RWPE1 (cell line): ENCODE results near the gene AGMO.

ENCODE experiments used
- CTCF ChIA-PET: fragments of 350-600 bp; sonication (Branson Sonifier 250); formaldehyde crosslinking; extraction: SDS; loops from one replicate; lab custom pipeline; 2021; lab: Yijun Ruan, JAX
- POLR2A ChIA-PET: fragments of 400-600 bp; formaldehyde crosslinking; extraction: SDS; loops from one replicate; lab custom pipeline; 2020; ENCODE audit warnings: antibody characterized with exemption; ENCODE audit not compliant: low non-redundant PET; lab: Yijun Ruan, JAX
- DNase-seq: peaks from one replicate; pipeline ENCODE4 v3.0.0; 2012; ENCODE audit warnings: low spot score
- H3K27ac ChIP-seq: fragments of 450-650 bp; 2 replicates; pipeline ENCODE4 v1.5.1; 2017
- TF ChIP-seq, protein P1 (sequence below): fragments of 450-650 bp; conservative IDR thresholded peaks from 2 replicates; pipeline ENCODE4 v1.5.1; 2017; ENCODE audit warnings: low read depth, mild to moderate bottlenecking

AGMO gene

DNA sequence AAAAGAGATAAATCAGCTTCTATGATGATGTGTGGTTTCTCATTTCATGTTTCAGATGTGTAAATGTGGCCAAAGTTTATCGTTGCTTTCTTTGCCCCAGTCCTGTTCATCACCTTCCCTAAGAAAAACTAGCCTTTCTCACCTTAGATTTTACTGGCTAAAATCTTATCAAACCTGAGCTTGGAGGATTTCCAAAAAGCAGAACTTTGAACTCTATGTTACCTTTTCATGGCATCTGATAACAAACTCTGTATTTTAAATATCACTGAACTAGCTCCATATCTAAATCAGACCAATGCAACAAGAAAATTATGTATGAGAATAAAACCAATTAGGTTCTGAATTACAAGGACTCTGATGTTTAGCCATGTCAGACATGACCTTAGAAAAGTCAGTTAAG, 335.8 kb downstream of the AGMO start:
- CTCF ChIA-PET: no interaction called here

DNA sequence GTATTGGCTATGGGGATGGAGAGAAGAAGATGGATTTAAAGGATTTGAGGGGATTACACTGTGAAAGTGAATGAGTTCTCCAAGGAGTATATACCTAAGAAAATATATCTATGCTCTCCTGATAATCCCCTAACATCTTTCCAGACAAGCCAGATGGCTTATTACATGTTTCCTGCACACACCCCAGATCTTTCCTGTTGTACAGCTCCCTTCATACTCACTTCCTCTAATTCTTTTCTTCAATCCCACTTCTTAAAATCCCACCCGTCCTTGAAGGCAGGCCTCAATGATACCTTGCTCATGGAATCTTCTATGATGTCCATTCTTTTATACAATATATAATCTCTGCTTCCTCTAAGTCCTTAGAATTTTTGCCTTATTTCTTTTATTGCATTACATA, 342.1 kb downstream of the AGMO start:
- POLR2A ChIA-PET: no interaction called here
- TF ChIP-seq, protein P1, sequence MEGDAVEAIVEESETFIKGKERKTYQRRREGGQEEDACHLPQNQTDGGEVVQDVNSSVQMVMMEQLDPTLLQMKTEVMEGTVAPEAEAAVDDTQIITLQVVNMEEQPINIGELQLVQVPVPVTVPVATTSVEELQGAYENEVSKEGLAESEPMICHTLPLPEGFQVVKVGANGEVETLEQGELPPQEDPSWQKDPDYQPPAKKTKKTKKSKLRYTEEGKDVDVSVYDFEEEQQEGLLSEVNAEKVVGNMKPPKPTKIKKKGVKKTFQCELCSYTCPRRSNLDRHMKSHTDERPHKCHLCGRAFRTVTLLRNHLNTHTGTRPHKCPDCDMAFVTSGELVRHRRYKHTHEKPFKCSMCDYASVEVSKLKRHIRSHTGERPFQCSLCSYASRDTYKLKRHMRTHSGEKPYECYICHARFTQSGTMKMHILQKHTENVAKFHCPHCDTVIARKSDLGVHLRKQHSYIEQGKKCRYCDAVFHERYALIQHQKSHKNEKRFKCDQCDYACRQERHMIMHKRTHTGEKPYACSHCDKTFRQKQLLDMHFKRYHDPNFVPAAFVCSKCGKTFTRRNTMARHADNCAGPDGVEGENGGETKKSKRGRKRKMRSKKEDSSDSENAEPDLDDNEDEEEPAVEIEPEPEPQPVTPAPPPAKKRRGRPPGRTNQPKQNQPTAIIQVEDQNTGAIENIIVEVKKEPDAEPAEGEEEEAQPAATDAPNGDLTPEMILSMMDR: no peak
- H3K27ac ChIP-seq: no peak overlapping the region
- CTCF ChIA-PET: no interaction called here
- DNase-seq: no peak

More for the DNA sequence above, 335.8 kb downstream of the AGMO start:
- POLR2A ChIA-PET: no interaction called here
- DNase-seq: no peak
- TF ChIP-seq, protein P1: no peak
- H3K27ac ChIP-seq: no peak overlapping the region

DNA sequence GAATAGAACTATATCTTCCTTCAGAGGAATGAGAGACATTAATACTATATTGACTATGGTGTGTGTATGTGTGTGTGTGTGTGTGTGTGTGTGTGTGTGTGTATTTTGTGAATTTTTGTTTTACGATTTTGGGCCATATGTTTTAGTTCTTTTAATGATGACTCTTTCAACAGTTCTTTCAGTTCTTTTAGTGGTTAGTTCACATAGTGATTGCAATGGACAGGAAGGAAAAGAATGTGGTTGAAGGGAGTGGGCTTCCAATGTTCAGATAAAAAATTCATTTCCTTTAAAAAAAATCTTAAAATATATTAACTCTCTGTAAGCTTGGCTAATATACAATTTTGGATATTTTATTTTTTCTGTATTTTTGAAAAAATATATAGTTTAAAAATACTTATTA, 343.6 kb downstream of the AGMO start:
- ChIA-PET POLR2A (no interaction called here), CTCF (no interaction called here)
- no peak for DNase-seq
- no peak overlapping the region for H3K27ac ChIP-seq
- TF ChIP-seq, protein P1: no peak

DNA sequence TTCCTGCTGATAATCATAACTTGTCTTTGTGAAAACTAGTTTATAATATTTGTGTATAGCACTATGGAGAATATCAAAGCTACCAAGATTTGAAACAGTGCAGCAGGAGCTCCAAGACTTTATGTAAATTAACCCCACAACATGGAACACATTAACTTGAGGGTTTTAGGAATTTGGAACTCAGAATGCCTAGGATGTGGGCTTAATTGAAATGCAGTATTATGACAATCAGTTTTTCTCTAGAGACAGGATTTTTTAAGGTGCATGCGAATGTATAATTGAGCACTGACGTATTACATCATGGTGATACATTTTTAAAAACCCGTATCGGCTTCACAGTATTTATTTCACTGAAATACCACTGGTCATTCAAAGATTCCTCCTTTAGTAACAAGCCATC, 346.2 kb downstream of the AGMO start:
- no peak for DNase-seq
- ChIA-PET CTCF (no interaction called here), POLR2A (no interaction called here)
- TF ChIP-seq, protein P1: no peak
- no peak overlapping the region for H3K27ac ChIP-seq

DNA sequence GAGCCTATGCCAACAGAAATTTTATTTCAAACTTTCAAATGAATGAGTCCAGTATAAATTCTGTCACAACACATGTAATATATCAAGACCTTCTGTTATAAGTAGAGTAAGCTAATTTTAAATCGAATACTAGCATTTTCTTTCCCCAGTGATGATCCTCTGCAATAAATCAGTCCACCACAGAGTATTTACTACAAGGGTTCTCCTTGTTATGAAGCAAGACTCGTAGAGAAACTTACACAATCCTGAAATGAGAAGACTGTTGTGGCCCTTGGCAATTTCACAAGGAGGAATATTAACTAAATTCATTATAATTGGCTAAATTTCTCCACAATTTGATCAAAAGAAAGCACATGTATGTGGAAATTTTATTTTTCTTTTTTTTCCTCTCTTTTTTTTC, 346.8 kb downstream of the AGMO start:
- TF ChIP-seq, protein P1: no peak
- no peak for DNase-seq
- ChIA-PET CTCF (no interaction called here), POLR2A (no interaction called here)
- no peak overlapping the region for H3K27ac ChIP-seq

DNA sequence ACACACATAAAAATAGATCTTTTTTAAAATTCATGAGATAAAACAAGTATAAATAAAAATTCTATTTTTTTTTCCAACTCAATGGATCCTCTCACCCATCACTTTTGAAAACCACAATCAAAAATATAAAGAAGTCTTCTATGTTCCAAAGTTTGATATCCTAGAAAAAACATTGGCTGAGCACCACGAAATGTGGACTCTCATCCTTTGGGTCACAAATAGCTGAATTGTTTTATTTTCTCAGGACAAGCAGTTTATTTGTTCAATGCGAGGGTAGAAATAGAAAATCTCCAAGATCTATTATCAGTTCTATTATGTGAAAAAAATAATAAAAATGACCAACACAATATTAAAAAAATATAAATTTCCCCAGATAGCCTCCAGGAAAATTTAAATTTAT, 348.7 kb downstream of the AGMO start:
- no peak for DNase-seq
- TF ChIP-seq, protein P1: no peak
- H3K27ac ChIP-seq: no peak overlapping the region
- ChIA-PET CTCF (interaction anchor here (0.7 kb wide), 2 partner anchors 8 to 197 kb away, joined by 3 to 4 read pairs; no protein-coding TSS in a partner anchor), POLR2A (no interaction called here)

DNA sequence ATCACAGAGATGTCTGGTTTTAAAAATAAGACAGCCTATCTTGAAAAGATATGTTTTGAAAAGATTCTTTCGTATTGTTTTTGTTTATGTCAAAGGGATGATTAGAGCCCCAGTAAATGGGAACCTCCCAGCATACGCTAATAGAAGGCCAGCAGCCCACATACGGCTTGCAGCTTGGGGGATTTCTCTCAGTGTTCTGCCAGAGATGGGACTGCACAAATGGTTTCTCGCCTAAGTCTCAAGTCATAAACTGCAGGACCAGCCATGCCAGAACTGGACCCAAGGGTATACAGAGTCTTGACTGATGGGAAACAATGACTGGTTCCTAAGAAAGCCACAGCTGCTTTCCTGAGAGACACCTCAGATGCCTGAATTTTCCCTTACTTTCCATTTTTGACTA, 352.4 kb downstream of the AGMO start:
- H3K27ac ChIP-seq: no peak overlapping the region
- CTCF ChIA-PET: no interaction called here
- POLR2A ChIA-PET: no interaction called here
- DNase-seq: no peak
- TF ChIP-seq, protein P1: no peak
